Effector CD8-positive, alpha-beta T cell (primary cell): ENCODE measurements around the gene SEMG1.

ENCODE experiments used
- DNase-seq: peaks from one replicate; lab custom pipeline; 2025; lab: John Stamatoyannopoulos, UW

The SEMG1 gene

GRCh38 chr20:45221076-45221475 lies 14.2 kb downstream of the SEMG1 start, which contains the start of gene SEMG2:
Gene SEMG2, plus strand, starts transcription at chr20:45221373. Its CDS starts 17 bp downstream, at chr20:45221390.
- DNase-seq, result no peak

GRCh38 chr20:45223136-45223535 lies 16.3 kb downstream of the SEMG1 start:
- no peak for DNase-seq

GRCh38 chr20:45226287-45226686 lies 19.5 kb downstream of the SEMG1 start:
- no peak for DNase-seq

GRCh38 chr20:45229264-45230056 lies 22.6 kb downstream of the SEMG1 start:
- DNase-seq, result no peak

GRCh38 chr20:45230631-45231030 lies 23.8 kb downstream of the SEMG1 start:
- no peak for DNase-seq

GRCh38 chr20:45235995-45236394 lies 29.2 kb downstream of the SEMG1 start:
- no peak for DNase-seq

- DNase-seq, result no peak
Observed at GRCh38 chr20:45238139-45238538, 31.3 kb downstream of the SEMG1 start.

- no peak for DNase-seq
Observed at GRCh38 chr20:45246109-45246508, 39.3 kb downstream of the SEMG1 start.

- DNase-seq, result no peak
Observed at GRCh38 chr20:45247865-45248264, 41.0 kb downstream of the SEMG1 start.

- no peak for DNase-seq
Observed at GRCh38 chr20:45248609-45249008, 41.8 kb downstream of the SEMG1 start.

- DNase-seq, result no peak
Observed at GRCh38 chr20:45251884-45252560, 45.2 kb downstream of the SEMG1 start.

- no peak for DNase-seq
Observed at GRCh38 chr20:45253261-45253660, 46.4 kb downstream of the SEMG1 start.

GRCh38 chr20:45254383-45255262 lies 47.8 kb downstream of the SEMG1 start, which contains the start of gene SLPI:
Gene SLPI, minus strand, starts transcription at chr20:45254564. Its CDS starts 21 bp downstream, at chr20:45254543.
- no peak for DNase-seq

- DNase-seq, result no peak
Observed at GRCh38 chr20:45257161-45257560, 50.3 kb downstream of the SEMG1 start.

GRCh38 chr20:45257711-45258110 lies 50.9 kb downstream of the SEMG1 start:
- DNase-seq, result no peak

- DNase-seq, result no peak
Observed at GRCh38 chr20:45258259-45258658, 51.4 kb downstream of the SEMG1 start.

- no peak for DNase-seq
Observed at GRCh38 chr20:45258664-45259063, 51.8 kb downstream of the SEMG1 start.
